ENCODE measurements around the gene NOTCH1.

GRCh38 chr9:136522314-136523237, 23.3 kb downstream of the NOTCH1 start:
- TF ChIP-seq CTCF (IDR thresholded peaks at IDR 0.05) (no peak), POLR2A (IDR thresholded peaks at IDR 0.05) (no peak)

All from Peyer's patch (tissue), 4 donors.